GM19043 (cell line): ENCODE measurements around the gene IL16.

Source experiments
- ATAC-seq: cut with Tn5 transposase; IDR thresholded peaks from one replicate; pipeline ENCODE4 v1.9.1; 2021; ENCODE audit warnings: low read depth; ENCODE audit not compliant: unreplicated experiment

The IL16 gene

GRCh38 chr15:81308260-81308659 lies 111.6 kb downstream of the IL16 start:
- ATAC-seq = no peak

DNA sequence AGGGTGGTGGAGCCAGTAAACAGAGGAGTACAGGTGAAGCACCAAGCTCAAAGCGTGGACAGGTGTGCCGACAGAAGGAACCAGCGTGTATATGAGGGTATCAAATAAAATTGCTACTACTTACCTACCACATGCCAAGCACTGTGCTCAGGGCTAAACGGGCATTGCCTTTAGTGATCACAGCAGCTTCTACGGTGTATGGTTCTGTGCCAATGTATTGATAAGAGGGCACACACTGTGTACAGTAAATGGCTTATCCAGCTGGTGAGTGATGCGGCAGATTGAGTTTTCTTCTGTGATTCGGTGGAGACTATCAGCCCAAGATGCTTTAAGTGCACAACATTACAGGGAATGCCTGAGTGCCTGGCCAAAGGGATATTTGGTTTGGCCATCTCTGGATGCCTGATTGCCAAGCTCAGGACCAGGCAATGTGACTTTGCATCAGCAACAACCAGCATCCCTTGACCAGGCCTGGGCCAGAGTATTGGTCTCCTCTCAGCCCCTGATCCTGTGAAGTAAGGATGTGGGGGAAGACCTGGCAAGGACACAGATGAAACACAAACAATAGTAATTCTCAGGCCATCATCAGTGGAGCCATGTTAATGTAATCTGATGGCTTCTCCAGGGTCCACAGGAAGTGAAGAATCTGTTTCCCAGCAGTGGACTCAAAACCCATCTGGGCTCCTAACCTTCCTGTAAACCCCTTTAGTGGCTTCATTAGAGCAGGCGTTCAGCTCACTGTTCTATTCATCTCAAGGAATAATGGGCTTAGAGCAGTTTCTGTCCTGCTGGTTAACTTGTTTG lies 113.2 kb downstream of the IL16 start:
- no peak for ATAC-seq

DNA sequence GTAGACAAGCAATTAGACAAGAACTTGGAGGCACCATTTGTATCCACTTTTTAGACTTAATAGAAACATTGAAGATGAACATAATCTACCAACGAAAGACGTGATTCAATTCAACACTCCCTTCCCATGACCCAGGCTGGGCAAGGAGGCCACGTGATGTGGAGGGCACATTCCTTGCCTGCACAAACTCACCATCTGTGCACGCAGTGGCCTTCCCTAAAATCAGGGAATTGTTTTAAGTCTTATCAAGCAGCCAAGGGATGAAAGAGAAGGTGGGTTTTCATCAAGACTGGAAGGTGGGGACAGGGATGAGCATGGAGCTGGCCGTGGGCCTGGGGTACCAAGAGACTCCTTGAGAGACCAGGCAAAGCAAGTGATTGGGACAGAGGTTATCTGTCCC lies 113.8 kb downstream of the IL16 start:
- no peak for ATAC-seq

DNA sequence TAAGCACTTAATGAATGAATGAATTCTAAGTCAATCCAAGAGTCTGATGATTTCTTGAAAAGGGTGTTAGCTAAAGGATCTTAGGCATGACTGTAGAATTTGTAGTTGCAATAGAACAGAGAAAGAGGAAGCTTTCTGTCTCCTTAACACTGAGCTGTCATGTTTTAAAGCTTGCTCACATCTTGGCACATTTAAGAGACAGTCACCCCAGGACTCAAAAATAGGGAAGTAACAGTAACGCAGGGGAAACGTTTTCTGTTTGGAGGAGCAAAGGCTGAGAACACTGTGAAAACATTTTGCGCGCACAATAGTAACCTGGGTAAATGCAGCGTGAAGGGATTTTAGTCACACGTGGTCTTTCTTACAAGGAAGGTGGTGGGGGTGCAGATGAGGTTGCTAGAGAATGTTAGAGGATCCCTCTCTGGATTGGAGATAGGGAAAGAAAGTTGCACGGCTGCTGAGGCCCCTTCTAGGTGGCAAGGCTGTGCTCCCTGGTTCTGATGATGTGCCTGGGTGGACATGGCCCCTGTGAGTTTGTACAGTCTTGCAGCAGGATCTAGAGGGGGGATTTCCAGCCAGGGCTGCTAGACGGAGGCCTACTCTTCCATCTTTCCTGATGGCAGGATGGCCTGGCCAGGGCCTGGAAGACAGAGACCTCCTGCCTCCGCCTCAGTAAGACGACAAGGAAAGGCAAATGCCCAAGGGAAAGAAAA lies 115.2 kb downstream of the IL16 start:
- ATAC-seq = peak; percentile 41

DNA sequence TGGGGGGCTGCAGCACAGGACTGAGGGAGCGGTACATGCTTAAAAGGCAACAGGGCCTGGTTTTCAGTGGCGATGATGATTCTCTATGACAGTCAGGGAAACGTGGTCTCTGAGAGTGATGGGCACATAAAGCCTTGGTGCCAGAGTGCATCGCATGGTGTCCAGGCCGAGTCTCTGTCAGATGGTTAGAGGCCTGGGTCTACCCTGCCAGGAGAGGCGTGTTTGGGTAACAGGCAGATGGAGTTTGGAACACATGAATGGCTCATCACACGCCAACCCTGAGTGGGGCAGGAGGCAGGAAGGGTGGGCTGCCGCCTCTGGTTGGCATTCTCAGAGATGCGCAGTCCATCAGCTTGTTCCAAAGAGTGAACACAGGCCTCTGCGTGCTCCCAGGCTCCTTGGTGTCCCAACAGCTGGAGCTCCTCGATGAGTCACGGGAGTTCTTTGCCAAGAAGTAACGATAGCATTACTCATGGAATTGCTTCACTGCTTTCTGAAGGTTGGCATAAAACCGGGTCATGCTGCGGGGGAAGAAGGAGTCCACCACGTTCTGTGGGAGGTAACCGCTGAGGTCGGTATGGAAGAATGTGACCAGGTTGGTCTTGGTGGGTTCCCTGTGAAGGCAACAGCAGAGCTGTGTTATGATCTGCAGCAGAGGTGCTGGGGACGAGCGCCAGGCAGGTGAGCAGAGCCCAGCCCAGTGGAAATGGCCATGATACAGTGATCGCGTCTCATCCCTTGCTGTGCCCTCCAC lies 116.3 kb downstream of the IL16 start:
- ATAC-seq = no peak

DNA sequence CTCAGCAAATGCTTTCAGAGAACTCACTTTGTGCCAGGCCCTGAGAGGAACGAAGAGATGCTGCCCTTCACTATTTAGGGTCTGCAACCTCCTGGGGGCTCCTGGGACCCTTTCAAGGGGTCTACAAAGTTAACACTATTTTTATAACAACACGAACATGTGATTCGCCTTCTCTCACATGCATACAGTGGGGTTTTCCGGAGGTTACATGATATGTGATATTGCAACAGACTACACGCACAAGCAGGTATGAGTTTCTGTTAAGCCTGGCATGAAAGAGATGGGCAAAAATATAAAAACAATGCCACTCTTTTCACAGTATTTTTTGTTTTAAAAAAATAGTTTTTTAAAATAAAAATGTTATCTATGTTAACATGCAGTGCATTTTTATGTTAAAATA lies 117.0 kb downstream of the IL16 start:
- ATAC-seq = no peak

GRCh38 chr15:81314378-81314777 lies 117.7 kb downstream of the IL16 start:
- ATAC-seq = no peak

DNA sequence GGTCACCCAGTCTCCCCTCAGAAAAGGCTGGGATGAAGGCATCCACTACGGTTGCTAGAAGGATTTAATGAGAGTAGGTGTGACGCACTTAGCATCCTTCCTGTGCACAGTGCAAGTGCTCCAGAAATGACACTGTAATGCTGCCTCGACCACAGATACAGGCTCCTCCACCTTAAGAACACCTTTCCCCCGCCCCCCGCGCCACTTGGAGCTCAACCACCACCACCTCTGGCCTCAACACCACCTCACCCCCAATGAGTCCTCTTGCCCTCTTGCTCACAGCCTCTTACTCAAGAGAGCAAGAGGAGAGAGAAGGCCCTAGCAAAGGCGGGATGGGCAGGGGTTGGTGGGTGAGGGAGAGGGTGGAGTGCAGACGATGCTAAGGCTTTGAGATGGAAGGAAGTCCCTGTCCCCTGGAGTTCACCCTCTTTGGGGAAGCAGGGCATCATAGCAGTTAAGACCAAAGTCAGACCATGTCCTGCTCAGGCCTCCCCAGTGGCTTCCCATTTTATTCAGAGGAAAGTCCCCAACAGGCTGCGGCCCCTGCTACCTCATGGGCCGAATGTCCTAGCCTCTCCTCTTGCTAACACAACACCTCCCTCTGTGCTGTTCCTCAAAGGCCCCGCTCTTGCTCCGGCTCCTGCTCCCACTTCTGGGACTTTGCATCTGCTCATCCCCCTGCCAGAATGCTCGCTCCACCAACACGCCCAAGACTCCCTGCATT lies 118.9 kb downstream of the IL16 start:
- no peak for ATAC-seq

DNA sequence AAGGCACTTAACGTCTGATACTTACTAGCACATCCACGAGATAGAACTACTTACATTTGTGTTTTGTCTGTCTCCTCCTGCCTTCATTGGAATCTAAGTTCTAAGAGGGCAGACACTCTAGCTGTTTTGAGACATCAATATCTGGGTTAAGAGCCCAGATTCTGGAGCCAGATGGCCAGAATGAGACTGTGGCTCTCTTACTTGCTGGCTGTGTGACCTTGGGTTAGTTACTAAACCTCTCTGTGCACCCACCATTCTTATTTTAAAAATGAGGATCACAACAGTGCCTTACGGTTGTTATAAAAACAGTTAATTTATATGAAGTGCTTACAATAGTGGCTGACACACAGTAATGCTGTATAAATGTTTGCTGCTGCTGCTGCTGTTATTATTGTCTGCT lies 119.6 kb downstream of the IL16 start:
- ATAC-seq = no peak

- ATAC-seq = no peak
These were observed 121.0 kb downstream of the IL16 start for GRCh38 chr15:81317642-81318017.

DNA sequence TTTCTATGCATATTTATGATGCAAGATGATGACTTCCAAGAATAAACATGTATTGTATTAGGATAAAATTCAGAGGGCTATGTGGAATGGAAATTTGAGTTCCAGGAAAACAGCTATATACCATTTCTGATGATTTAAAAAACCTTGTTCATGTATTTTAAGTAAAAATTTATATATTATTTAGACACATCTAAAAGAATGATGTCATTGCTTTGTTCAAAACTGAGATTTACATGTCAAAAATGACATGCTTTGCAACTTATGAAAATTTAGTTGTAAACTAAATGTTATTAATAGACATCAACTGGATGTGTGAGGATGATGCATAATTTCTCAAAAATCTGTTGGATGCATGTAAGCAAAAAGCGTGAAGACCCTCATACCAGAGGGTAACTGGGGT lies 125.0 kb downstream of the IL16 start:
- no peak for ATAC-seq

DNA sequence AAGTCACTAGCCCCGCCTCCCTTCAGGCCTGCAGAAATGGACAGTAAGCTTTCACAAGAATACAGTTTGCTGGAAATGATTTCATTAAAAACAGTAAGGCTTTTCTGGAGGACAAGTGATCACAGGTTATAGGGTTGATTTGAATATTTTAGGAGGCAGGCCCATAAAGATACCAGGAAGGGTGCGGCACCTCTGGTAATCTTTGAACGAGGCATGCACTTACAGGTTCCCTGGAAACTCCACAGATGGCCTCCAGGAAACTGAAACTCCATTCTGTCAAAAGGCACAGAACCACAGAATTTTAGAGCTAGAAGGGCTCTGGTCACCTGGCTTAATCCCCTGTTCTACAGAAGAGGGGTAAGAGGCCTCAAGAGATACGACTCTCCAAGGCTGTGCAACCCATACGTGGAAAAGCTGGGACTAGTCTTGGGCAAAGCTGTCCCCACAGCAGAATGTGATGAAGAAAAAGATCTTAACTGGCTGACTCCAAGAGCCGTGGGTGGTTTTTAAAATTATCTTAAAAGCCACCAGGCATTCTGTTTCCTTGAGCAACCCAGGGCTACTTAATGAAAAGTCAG lies 126.1 kb downstream of the IL16 start:
- no peak for ATAC-seq

GRCh38 chr15:81323559-81323943 lies 126.9 kb downstream of the IL16 start:
- no peak for ATAC-seq

GRCh38 chr15:81323944-81324881 lies 127.5 kb downstream of the IL16 start, which contains the start of gene STARD5:
STARD5 (minus strand) TSS chr15:81324141; CDS start chr15:81324099, 42 bp downstream.
- peak; percentile 99 for ATAC-seq

DNA sequence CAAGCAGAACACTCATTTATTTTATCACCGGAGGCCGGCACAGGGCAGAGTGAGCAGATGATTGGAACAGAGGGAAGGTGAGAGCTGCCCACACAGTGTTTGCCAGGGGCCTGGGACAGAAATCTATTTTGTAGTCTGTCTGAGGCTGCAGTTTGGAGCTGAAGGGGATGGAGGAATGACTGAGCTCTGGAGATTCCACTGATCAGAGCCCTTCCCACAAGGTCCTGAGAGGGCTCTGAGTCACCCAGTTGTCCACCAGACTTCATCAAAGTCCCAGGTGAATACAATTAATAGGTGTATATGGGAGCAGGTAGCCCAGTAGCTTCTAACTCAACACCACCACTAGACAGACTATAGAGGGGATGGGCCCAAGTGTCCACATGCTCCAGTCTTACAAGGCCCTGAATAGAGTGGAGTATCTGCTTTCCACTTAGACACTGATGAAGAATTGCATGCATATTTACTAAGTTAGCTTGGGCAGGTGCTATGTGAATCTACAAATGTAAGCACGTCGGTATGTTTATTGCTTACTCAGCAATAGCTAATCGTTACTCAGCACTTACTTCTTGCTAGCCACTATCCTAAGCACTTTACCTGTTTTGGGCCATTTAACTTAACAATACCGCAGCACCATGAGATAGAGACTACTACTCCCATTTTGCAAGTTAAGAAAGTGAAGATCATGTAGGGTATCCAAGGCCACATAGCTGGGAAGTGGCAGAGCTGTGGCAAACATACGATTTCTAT lies 130.0 kb downstream of the IL16 start:
- no peak for ATAC-seq

DNA sequence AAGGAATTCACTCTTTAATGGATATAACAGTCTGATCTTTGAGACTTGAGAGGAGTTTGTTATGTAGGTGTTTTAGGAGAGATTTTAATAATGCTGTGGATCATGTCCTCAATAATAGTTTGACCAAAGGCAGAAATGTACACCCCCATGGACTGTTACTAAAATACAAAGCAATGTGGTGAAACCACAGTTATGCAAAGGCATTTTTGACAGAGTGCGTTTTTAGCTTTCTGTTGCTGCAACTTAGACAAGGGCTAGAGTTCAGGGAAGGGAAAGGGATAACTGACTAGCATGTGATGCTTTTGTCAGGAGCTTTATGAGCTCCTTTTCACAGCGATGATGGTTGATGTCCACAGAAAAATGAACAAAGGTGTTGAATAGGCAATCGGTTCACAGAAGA lies 130.8 kb downstream of the IL16 start:
- ATAC-seq = no peak

DNA sequence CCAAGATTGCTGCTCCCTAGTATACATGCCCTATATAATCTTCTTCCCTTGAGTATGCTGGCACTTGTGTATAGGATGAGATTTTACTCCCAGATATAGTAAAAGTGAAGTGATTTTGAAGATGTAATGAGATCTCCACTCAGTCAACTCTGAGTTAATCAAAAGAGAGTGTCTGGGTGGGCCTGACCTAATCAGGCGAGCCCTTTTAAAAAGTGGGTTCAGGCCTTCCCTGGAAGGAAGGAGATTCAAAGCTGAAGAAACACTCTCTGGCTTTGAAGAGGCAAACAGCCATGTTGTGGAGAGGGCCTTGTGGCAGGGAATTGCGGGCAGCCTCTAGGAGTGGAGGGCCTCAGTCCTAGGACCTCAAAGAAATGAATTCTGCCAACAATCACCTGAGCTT lies 132.8 kb downstream of the IL16 start:
- no peak for ATAC-seq

DNA sequence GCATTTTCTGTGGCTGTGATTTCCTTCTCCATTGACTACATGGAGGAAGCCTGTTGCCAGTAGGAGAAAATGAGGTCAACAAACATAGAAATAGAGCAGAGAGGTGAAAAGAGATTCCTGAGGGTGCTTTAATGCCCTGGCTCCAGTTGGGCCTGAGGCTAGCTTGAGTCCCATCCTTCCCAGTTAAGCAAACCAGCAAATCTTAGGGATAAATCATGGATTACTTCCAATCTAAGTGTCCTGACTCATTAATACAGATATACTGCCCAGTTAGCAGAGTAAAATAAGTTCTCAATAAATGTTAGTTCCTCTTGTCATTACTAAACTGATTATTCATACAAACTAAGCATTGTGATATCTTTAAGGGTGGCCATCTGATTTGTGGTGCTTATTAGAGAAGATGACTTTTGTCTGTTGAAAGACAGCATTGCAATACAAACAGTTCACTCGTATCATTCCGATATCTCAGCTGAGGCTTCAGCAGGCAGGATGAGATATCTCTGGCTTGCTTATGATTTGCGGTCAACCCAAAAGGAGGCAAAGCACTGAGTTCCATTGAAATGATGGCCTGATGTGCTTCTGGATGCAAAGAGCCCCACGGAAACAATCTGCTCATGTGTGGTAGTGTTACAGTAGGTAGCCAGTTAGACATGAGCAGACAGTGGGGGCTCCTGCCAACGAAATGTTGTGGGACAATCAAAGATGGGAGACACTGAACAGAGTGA lies 133.8 kb downstream of the IL16 start:
- ATAC-seq = no peak
